ENCODE results near the gene CD300H.

Gene CD300H

GRCh38 chr17:74525465-74525725 lies 41.9 kb downstream of the CD300H start:
- no peak for DNase-seq (ENCODE audit: low spot score)
- in situ Hi-C loops (cut with MboI; ENCODE audit: low sequenced_read_pairs, unreplicated experiment), result no loop called here
- no peak for TF ChIP-seq CTCF (IDR thresholded peaks at IDR 0.05; ENCODE audit: borderline replicate concordance, control extremely low read depth, extremely low read depth, insufficient read depth, missing control alignments)

DNA sequence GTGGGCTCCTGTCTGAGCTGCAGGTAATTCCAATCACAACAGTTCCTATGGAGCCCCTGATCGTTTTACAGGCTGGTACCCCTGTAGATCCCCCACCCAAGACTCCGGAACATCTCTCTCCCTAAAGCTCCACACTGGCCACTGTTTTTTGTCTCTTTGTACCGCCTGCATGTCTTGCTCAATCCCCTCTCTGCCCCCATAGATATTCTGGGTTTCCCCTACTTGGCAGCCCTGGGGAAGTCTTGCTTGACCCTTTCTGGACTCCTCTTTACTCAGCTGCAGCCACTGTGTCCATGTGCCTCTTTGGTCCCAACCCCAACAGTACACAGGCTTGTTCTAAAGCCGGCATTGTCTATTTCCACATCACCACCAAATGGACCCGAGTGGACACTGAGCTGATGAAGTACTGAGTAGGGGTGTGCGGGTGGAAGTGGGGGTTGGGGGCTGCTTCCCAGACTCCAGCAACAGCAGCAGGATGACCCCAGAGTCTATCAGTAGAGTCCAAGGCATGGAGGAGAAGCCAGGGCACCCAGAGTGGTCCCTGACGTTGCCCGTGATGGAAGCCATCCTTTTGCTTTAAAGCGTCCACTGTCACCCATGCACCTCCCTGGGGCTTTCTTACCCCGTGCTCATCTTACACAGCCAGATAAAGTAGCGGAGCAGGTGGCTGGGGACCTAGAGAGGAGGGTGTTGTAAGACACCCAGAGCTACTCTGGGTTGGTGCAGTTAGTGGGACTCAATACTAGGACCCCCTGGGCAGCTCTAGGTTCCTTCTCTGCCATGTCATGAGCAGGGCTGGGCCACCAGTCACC lies 42.5 kb downstream of the CD300H start:
- no peak for TF ChIP-seq CTCF (IDR thresholded peaks at IDR 0.05; ENCODE audit: borderline replicate concordance, control extremely low read depth, extremely low read depth, insufficient read depth, missing control alignments)
- DNase-seq (ENCODE audit: low spot score), result no peak
- in situ Hi-C loops (cut with MboI; ENCODE audit: low sequenced_read_pairs, unreplicated experiment), result no loop called here

GRCh38 chr17:74523308-74523707 lies 44.0 kb downstream of the CD300H start:
- in situ Hi-C loops (cut with MboI; ENCODE audit: low sequenced_read_pairs, unreplicated experiment), result no loop called here
- no peak for TF ChIP-seq CTCF (IDR thresholded peaks at IDR 0.05; ENCODE audit: borderline replicate concordance, control extremely low read depth, extremely low read depth, insufficient read depth, missing control alignments)
- DNase-seq (ENCODE audit: low spot score), result no peak

DNA sequence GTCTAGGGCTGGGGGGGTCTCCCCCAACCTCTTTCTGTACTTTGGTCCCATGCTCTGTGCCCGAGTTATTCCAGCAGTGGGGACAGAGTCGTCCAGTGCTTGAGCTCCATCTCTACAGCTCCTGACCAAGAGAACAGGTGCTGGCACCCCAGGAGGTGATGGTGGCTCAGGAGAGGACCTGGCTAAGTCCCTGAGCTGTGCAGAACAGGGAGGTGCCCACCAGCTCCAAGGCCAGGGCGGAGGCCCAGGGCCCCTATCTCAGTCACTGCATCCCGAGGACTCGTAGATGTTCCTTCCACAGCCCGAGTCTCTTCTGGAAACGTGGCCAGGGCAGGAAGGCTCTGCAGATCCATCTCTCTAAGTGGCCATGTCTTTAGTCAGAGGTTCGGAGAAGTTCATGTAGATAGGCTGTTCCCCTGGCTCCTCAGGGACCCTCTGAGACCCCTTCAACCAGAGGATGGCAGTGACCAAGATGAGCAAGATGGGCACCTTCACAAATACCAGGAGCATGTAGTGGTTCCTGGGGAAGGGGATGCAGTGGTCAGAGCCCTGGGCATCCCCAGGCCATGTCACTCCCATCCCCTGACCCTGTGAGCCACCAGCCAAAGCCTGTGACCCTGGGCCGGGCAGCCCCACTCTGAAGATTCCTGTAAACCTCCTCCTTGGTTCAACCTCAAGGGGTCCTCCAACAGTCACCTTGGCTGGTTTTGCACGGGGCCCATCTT lies 44.8 kb downstream of the CD300H start:
- DNase-seq (ENCODE audit: low spot score), result no peak
- in situ Hi-C loops (cut with MboI; ENCODE audit: low sequenced_read_pairs, unreplicated experiment), result no loop called here
- no peak for TF ChIP-seq CTCF (IDR thresholded peaks at IDR 0.05; ENCODE audit: borderline replicate concordance, control extremely low read depth, extremely low read depth, insufficient read depth, missing control alignments)

GRCh38 chr17:74521701-74522201 lies 45.6 kb downstream of the CD300H start:
- in situ Hi-C loops (cut with MboI; ENCODE audit: low sequenced_read_pairs, unreplicated experiment), result no loop called here
- no peak for TF ChIP-seq CTCF (IDR thresholded peaks at IDR 0.05; ENCODE audit: borderline replicate concordance, control extremely low read depth, extremely low read depth, insufficient read depth, missing control alignments)
- DNase-seq (ENCODE audit: low spot score), result peak; percentile 68

- no peak for TF ChIP-seq CTCF (IDR thresholded peaks at IDR 0.05; ENCODE audit: borderline replicate concordance, control extremely low read depth, extremely low read depth, insufficient read depth, missing control alignments)
- in situ Hi-C loops (cut with MboI; ENCODE audit: low sequenced_read_pairs, unreplicated experiment), result no loop called here
- no peak for DNase-seq (ENCODE audit: low spot score)
Observed at GRCh38 chr17:74520790-74521480, 46.4 kb downstream of the CD300H start.
